Head of caudate nucleus (tissue), 42 donors: Measurements from ENCODE around the gene OLR1.
A peak's percentile ranks its signal among the peaks of the same experiment; 100 is the strongest.
"Not testable (repeated sequence)": the region's sequence is repeated elsewhere in the genome, so short reads cannot be mapped to it uniquely, and the experiment has no call there.

Experiments used
- DNase-seq, 42 donors: peaks; one replicate each; pipeline versions ENCODE4 v3.0.0 to v3.0.0-alpha.2; 2020 to 2021; ENCODE audit warnings: mixed read lengths in 7 of 42
- intact Hi-C: fragments of 100-400 bp; cut with DNase I; formaldehyde crosslinking; loops from one replicate; pipeline ENCODE4 v1.15.0; 2022

The OLR1 gene

DNA sequence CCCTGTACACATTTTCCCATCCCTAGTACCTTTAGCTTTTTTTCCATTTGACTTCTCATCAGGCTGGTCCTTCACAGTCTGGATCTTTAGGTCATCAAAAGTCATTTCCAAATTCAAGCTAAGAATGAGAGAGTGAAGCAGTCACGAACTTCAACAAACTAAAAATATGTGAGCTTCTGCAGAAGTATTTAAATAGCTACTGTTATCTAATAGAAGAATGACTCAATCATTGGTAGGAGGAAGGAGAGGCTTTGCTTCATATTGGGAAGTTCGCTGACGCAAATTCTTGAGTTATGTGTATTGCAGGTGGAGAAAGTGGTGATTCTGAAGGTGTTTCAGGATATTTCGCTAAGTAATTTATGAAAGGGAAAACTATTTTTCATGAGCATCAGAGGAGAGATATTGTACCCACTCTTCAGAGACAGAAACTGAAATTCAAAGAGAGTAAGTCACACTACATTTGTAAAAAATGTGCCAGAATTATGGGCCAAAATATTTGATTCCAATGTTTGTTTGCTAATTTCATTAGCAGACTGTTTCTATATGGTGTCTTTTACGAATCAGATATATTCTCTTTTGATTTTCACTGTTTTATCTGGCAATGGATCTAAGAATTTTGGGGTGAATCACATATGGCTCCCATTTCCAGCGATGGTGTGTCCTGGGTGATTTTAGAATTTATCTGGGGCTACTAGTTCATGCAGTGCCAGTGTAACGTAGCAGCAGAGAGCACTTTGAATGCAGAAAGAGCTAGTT, at the start of gene OLR1:
TSS of gene OLR1 (minus strand) at position 160 of the 756 bp plus-strand sequence. CDS start at position 105, 55 bp downstream.
- peak in 14 of 42 donors; percentile 13 to 74 (median 38) for DNase-seq
- intact Hi-C loops, result no loop called here

DNA sequence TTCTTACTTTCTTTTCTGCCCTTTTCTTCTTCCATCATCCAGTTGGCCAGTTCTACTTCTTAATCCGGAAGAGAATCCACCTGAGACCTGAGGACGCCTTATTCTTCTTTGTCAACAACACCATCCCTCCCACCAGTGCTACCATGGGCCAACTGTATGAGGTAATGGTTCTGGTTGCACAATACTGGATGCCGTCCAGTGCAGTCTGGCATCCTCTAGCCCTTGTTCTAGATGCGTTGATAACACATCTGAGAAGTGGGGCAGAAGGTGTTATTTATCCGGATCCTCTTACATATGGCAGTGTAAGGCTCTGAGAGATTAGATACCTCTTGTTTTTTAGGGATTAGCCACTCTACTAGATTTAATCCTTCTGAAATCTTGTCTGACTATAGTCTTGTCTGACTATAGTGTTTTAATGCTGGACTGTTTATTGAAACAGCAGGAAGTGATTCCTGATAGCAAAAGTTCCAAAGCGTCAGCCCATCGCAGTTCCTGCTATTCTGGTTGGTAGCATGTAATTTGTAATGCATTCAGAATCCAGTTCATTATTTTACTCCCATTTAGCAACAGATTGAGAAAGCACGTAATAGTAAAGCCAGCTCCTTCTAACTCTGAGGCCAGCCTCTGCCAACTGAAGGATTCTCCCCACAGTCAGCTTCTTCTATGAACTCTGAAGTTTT, 48.6 kb upstream of the OLR1 start:
- DNase-seq, result peak in 24 of 42 donors; percentile 23 to 77 (median 48)
- intact Hi-C loops, result no loop called here

DNA sequence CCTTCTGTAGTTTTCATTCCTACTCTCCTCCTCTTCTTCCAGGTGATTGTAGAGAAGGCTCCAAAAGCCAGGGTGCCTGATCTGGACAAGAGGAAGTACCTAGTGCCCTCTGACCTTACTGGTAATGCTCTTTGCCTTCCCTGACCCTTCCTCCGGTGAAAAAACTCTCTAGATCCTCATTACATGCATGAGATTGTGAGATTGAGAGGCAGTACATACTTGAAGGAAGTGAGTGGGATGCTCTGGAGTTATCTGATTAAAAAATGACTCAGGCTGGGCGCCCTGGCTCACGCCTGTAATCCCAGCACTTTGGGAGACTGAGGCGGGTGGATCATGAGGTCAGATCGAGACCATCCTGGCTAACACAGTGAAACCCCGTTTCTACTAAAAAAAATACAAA, 46.1 kb upstream of the OLR1 start:
- peak in 1 of 42 donors; percentile 35 for DNase-seq
- intact Hi-C loops, result no loop called here

DNA sequence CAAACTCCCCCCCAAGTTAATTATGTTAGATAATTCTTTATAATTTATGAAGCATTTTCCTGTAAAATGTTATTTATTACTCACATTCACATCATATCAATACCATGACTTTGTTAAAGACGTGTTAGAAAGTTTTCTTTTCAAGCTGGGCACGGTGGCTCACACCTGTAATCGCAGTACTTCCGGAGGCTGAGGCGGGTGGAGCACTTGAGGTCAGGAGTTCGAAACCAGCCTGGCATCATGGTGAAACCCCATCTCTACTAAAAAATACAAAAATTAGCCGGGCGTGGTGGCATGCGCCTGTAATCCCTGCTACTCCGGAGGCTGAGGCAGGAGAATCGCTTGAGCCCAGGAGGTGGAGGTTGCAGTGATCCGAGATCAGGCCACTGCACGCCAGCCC, 44.0 kb upstream of the OLR1 start:
- intact Hi-C loops, DNase-seq: not testable (repeated sequence)

DNA sequence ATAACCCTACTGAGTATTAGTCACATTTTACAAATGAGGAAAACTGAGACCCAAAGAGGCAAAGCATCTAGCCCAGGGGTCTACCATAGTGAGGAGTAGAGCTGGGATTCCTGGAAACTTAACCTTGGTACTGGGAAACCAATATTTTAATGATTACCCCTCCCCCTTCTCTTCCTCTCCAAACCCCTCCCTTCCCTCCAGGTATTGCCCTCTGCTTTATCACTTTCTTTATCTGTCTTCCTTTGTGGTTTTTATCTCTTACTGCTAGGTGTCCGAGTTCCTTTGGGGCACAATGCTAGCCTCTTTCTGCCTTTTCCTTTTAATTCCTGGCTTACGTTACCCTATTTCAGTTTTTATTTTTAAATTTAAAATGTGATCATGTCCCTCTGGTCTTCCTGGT, 43.5 kb upstream of the OLR1 start:
- intact Hi-C loops, result no loop called here
- DNase-seq, result no peak

DNA sequence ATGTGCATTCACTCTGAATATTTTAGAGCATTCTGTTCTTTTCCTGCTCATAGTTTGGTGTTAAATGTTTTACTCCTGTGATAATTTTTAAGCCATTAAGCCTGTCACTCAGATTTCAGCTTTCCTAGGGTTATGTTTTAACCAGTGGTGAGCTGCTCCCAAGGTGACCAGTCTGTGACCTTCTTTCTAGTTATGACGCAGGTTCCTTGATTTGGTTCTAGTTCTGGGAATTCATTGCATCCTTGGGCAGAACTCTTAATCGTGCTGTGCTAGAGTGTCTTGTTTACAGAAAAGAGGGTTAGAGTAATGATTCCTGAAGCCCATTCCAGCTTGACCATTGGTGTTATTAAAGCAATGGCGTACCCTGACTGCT, 42.9 kb upstream of the OLR1 start:
- no peak for DNase-seq
- intact Hi-C loops, result no loop called here

DNA sequence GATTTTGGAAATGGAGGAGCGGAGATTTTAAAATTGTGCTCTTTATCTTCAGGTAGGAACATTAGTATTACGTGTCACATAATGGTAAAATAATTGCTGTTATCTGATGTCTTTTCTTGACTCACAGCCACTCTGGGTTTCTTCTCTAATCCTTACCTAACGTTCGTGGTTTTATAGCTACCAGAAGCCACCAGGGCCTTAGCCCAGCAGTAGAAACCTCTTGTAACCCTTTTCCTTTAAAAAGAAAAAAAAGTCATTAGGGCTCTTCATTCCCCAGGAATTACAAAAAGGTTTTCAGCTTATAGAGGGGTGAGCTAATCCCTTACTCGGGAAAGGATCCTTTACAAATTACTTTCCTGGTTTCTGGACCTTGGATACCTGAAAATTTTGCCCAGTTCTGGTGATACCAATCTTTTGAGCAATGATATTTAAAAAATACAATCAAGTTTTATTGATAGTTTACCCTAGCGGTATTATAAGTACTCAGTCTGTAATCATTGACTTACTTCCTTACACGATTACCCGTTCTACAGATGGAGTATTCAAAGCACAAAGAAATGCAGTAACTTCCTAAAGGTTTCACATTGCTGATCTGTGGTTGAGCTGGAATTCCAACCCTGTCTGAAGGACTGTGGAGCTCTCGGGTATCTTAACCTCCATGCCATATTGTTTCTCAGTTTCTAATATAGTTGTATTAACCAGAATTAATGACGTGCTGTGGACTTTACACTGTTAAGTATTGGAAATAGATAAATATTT, 42.4 kb upstream of the OLR1 start:
- DNase-seq, result no peak
- intact Hi-C loops, result no loop called here

DNA sequence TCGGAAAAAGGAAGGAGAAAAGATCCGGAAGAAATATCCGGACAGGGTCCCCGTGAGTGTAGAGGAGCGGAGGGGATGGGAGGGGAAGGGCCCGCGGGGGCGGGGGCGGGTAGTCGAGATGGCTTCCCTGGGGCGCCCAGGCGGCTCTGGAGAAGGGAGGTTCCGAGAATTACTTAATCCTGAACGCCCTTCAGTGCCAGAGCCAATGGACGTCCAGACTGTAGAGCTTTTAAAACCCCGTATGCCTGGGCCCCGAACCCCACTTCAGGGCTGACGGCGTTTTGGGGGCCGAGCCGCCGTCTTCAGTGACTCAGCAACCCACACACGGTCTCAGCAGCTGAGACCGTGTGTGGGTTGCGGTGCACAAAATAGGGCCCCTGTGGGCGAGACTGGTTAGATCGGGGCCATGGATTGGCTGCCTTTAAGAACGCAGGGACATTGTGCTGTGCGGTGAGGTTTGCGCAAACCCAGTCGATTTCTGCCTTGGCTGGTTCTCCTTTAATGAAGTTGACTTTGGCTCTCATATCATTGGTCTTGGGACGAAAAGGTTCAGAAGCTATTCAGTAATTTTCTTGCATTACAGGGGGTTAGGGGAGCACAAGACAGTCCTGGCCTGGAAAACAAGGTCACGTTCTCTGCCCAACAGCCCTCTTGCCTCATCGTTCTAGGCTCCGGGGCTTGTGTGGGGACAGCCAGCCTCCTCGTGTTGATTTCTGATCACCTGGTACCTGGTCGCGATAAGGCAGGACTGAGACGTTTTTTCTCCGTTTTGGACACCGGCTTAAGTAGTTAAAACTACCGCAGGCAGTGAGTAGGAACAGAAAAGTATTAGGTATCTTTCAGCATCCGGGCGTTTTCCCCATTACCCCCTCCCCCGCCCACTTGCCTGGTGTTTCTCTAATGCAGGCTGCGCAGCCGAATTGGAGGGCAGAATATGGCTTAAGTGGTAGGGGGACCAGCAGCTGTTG, 41.5 kb upstream of the OLR1 start:
- DNase-seq, result peak; percentile 57 to 91 (median 78)
- intact Hi-C loops, result no loop called here

DNA sequence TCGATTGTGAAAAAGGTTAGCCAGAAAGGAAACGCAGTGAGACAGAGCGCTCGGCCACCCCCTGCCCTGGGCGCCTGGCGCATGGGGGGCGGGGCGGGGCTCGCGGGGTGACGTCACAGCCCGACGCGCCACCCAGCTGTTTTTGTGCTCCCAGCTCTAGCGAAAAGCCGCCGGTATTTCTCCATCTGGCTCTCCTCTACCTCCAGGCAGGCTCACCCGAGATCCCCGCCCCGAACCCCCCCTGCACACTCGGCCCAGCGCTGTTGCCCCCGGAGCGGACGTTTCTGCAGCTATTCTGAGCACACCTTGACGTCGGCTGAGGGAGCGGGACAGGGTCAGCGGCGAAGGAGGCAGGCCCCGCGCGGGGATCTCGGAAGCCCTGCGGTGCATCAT, 40.8 kb upstream of the OLR1 start, which contains the start of gene GABARAPL1:
TSS of gene GABARAPL1 (plus strand) at position 139 of the 393 bp plus-strand sequence. CDS start at position 392, 253 bp downstream.
- DNase-seq, result peak; percentile 69 to 94 (median 88)
- intact Hi-C loops, result no loop called here

DNA sequence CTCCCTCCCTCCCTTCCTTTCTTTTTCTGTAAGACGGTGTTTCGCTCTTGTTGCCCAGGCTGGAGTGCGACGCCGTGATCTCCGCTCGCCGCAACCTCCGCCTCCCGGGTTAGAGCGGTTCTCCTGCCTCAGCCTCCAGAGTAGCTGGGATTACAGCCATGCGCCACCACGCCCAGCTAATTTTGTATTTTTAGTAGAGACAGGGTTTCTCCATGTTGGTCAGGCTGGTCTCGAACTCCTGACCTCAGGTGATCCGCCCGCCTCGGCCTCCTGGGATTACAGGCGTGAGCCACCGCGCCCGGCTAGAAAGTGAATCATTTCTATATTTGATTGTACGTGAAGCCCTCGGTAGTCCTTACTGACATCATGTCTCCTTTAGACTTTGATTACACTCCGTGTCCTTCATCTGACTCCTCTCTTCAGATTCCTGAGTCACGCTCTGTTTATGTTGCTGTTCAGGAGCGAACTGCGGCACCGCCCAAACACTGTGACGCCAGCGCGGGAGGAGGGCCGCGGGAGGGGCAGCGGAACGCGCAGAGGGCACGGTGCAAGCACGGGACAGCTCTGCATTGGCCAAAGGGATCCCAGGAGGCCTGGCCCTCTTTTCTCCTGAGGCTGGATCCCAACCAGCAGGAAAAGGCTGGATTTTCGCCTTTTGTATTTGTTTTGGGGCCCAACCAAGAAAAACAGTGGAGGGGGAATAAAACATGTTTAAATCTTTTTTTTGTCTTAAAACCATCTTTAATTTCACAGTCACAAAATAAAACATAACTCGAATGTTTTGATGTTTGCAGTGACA, 40.2 kb upstream of the OLR1 start:
- intact Hi-C loops, result no loop called here
- DNase-seq, result peak; percentile 89 to 97 (median 95)

DNA sequence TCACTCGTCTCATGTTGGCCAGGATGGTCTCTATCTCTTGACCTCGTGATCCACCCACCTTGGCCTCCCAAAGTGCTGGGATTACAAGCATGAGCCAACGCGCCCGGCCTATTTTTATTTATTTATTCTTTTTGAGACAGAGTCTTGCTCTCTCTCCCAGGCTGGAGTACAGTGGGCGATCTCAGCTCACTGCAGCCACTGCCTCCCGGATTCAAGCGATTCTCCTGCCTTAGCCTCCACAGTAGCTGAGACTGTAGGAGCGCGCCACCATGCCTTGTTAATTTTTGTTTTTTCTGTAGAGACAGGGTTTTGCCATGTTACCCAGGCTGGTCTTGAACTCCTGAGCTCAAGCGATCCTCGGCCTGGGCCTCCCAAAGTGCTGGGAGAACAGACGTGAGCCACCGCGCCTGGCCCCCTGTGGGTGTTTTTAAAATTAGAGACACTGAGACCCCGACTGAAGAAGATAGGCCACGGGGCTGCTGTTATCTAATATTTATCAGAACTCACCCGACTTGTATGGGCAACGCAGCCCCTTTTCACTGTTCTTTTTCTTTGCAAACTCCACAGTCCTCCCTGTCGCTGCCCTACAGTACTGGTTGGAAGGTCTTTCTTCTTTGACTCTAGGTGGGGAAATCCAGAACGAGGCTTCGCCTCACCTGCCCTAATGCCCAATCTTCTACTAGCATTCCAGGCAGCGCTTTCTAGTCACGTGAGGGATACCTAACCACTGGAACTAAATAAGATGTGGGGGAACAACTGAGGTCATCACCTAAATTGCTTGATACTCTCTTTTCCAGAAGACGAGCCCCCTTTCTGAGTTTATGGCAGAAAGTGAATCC, 39.4 kb upstream of the OLR1 start:
- intact Hi-C loops, result no loop called here
- no peak for DNase-seq

DNA sequence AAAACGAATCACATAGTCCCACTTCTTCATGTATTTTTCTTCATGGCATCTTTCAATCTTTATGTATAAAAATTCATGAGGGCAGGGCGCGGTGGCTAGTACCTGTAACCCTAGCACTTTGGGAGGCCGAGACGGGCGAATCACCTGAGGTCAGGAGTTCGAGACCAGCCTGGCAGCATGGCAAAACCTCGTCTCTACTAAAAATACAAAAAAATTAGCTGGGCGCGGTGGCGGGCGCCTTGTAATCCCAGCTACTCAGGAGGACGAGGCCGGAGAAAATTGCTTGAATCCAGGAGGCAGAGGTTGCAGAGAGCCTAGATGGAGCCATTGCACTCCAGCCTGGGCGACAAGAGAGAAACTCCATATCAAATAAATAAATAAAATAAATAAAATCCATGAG, 38.3 kb upstream of the OLR1 start:
- intact Hi-C loops, result no loop called here
- no peak for DNase-seq

DNA sequence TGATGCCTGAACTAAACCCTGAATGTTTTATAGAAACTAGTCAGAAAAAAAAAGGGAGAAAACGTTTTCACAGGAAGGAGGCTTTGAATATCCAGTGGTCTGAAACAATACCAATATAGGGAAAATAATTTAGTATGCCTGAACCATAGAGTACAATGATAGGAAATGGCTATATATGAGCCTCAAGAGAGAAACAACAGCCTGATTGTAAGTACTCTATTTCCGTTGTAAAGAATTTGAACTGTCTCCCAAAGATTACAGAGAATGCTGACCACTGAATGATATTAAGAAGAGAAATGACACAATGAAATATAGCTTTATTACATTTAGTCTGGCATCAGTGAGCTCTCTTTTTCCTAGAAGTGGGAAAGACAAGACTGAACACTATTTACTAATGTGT, 35.2 kb upstream of the OLR1 start:
- DNase-seq, result no peak
- intact Hi-C loops, result no loop called here

DNA sequence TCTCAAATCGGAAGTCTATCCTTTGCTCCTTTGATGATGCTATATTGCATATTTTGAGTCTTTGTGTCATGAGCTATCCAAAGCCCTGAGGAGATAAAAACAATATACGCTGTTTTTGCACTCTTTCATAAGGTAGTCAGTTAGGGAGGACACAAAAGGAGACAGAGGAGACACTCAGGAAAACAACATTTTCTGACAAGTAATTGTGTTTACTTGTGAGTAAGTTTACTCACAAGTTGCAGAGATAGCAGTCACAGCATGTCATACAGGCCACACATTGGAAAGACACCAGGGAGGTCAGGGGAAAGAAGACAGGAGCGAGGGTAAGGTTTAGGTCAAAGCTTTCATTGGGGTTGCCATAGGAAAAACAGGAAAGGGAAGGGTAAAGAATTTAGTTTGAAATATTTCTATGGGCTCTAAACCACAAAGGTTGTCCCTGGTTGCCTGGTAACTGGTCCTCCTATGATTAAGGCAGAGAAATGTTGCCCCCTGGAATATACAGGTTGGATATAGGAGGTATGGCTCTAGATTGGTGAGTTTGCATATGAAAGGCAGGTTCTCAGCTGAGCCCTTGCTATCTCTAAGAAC, 33.4 kb upstream of the OLR1 start:
- DNase-seq, result no peak
- intact Hi-C loops, result no loop called here

DNA sequence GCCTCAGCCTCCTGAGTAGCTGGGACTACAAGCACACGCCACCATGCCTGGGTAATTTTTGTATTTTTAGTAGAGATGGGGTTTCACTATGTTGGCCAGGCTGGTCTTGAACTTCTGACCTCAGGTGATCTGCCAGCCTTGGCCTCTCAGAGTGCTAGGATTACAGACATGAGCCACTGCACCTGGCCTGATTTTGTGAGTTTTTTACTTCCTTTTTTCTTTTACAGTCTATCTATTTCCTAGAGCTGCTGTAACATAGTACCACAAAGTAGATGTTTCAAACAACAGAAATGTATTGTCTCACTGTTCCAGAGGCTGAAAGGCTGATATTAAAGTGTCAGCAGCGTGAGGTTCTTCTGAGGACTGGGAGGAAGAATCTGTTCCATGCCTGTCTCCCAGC, 32.6 kb upstream of the OLR1 start:
- DNase-seq, intact Hi-C loops: not testable (repeated sequence)

DNA sequence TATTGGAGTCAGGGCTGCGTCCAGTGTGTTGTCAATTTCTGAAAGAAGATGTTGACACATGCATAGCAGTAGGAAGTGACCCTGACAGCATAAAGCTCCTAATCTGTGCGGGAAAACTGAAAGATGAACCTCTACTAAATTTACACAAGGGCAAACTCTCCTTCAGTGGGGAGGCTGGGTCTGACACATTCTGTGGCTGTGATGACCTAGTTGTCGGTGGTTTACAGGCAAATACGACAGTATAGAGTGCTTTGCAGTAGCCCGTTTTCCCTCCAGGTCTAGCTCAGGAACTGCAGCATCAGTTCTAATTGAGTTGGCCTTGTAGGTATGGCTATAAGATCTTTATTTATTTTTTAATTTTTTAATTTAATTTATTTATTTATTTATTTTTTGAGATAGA, 25.9 kb upstream of the OLR1 start:
- DNase-seq, result no peak
- intact Hi-C loops, result no loop called here

DNA sequence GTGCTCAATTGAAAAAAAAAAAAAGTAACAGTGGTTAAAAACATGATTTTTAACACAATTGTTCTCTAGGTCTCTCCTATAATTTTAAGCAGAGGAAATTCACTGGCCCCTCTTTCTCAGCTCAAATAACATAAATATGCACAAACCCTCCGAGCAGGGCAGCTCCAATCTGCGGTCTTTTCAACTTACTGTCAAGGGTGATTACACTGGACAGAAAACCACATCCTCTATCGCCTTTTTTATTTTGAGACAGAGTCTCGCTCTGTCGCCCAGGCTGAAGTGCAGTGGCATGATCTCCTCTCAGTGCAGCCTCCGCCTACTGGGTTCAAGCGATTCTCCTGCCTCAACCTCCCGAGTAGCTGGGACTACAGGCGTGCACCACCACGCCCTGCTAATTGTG, 24.3 kb upstream of the OLR1 start:
- intact Hi-C loops, result no loop called here
- DNase-seq, result no peak
